ENCODE measurements around the gene RCL1. TPM values are rescaled to one million over a fixed set of nuclear protein-coding genes. Genes with fewer than 3 reads are reported as not detected.

The RCL1 gene
- total RNA-seq, 1 donor from 2014 or later = 25.0 TPM

DNA sequence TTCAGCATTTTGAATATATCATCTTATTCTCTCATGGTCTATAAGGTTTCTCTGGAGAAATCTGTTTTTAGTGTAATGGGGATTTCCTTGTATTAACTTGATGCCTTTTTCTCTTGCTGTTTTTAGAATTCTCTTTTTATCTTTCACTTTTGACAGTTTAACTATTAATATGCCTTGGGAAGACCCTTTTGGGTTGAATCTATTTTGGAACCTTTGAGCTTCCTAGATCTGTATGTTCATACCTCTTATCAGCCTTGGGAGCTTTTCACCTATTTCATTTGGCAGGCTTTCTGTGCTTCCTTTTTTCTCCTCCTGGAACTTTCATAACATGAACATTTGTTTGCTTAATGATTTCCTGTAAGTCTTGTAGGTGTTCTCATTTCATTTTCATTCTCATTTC lies 22.2 kb downstream of the RCL1 start:
- no peak for DNase-seq

DNA sequence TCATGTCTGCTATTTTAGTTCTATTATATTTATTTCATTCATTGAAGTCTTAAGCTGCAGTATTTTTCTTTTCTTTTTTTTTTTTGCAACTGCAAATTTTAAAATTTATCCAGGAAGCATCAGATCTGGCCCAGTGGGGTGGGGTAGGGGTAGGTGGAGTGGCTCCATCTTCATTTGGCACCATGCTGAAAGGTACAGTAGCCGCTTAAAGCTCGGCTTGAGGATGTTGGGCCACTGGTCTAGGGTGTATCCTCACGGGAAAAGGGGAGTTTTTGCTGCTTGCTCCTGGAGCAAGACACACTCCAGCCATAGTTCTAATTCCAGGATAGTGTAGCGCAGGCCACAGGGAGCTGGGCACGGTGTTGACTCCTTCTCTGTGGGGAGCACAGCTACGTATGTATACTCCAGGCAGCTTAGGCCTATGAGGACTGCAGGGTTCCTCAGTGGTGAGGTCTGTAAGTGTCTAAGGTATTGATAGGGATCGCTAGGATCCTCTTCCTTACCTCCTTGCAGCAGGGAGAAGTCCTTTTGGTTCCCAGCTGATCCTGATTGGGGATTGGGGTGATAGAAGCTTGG lies 22.7 kb downstream of the RCL1 start:
- DNase-seq = no peak

DNA sequence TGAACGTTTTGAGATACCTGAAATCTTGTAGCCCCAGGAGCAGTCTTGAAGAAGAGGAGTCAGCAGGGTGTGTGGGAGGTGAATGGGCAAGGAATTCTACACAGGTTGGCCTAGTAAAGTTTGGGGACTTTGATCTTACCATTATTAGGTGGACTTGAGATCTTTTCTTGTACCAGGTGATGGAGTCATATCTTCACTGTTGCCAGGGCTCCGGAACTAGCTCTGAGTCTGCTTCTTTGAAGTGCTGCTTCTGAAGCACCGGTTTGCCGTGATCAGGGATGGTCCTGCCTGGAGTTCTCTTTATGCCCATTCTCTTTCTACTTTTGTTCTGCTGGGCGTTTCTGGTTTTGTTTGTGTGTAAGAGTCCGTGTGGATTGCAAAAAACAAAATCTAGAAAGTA lies 27.4 kb downstream of the RCL1 start:
- DNase-seq = no peak

DNA sequence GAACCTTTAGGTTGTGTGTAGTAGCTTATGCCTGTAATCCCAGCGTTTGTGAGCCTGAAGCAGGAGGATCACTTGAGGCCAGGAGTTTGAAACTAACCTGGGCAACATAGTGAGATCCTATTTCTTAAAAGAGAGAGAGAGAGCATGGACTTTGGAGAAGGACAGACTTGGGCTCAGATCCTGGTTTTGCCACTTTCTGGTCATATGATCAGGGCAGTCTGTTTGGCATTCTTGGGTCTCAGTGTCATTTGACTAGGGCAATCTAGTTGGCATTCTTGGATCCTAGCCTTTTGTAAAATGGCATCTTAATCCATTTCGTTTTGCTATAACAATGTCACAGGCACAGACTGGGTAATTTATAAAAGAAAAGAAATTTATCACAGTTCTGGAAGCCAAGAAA lies 28.4 kb downstream of the RCL1 start:
- DNase-seq = no peak

DNA sequence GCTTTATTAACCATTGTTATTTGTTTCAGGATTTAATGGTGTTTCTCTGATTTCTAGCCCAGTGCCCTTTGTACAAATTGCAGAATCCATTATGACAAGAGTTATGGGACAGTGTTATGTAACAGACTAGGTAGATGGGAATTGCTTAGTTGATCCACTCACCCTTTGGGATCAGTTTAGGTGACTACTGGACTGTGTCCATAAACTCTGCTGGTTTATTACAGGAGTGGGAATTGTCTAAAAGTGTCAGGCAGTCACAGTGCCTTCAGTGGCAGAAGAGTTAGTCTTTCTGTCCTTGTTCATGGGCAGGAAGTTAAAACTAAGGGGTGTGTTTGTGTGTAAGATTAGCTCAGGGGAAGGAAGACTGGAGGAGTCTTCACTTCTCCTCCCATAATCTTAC lies 29.3 kb downstream of the RCL1 start:
- DNase-seq = no peak

DNA sequence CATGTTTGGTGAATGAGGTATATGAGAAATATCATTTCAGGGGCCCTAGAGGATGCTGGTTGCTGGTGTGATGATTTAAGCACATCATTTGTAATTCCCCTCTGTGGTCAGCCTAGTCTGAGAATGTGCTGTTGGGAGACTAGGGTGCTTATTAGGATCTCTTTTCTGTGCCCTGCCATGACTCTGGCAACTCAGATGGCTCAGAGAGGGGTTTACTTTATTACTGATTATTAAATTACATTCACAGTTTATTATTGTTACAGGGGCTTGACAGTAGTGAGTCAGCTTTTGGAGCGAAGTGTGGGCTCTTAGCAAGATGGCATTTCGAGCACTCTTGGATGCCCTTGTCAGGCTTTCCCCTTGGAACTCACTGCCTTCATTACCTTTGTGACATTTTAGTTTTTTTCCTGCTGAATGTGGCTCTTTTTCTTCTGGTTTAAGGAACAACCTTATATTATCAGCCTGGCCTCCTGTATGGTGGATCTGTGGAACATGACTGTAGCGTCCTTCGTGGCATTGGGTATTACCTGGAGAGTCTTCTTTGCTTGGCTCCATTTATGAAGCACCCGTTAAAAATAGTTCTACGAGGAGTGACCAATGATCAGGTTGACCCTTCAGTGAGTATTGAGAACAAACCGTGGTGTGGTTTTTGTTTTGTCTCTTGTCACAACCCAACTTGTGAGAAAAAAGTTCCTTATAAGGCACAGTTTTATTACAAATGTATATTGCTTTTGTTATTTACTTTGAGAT lies 33.8 kb downstream of the RCL1 start:
- no peak for DNase-seq

DNA sequence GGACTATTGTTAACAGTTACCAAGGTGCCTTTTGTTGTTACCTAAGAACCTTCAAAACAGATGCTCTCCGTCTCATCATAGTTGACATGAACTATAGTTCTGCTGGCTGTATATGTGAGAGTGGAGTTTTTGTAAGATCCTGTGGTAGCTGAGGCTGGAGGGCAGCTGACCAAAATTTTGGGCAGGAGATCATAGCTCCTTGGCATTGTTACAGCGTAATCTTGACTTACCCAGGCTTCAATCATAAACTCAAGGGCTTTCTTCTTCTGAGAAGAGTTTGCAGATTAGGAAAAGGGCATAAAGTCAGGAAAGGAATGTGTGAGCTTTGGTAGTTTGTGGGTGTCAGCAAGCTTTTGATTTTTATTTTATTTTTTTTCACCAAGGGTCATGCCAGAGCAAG lies 34.5 kb downstream of the RCL1 start:
- no peak for DNase-seq

DNA sequence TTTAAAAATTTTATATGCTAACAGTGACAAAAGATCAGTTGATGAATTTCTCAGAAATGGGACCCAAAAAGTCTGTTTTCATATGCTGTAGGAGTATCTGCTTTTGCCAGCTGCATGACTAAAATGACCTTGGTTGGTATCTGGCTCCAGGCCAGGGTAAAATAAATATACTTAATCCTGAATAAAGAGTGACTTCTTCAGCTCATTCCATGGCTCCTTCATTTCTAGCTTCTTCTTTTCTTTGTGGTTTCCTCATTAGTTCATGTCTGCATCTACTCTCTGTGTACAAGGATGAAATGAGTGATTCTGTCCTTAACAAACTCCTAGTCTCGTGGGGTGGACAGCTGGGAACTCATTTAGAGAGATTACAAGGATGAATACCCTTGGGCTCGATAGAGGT lies 36.0 kb downstream of the RCL1 start:
- no peak for DNase-seq

DNA sequence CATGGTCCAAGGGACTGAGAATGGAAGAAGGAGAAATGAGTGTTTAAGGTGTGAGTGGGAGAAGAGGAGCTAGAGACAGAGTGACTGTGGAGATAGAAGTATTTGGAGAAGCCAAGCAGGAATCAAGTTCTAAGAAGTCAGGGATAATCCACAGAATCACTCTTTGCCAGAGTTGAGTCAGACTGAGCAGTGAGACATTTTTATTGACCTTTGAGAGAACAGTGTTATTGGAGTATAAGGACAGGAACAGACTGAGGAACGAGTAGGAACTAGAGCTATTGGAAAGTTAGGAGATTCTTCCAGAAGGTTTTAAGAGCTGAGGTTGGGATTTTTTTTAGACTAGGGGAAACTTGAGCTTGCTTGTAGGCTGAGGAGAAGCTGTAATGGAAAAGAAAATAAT lies 37.2 kb downstream of the RCL1 start:
- DNase-seq = no peak

DNA sequence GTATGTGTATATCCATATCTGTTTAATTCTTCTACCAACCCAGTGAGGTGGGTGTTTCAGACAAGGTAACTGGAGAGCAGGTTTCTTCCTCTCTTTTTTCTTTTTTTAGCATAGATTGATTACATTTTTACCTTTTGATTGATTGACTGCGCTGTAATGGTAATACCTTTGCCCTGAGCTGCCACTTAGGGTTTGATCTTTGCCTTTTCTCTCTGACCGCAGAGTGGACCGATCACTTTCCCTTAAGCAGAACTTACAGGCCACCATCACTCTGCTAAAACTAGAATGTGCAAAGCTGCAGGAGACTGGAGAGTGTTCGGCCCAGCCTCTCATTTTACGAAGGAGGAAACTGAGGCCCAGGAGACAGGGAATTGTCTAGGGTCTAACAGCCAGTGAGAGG lies 38.0 kb downstream of the RCL1 start:
- DNase-seq = no peak

DNA sequence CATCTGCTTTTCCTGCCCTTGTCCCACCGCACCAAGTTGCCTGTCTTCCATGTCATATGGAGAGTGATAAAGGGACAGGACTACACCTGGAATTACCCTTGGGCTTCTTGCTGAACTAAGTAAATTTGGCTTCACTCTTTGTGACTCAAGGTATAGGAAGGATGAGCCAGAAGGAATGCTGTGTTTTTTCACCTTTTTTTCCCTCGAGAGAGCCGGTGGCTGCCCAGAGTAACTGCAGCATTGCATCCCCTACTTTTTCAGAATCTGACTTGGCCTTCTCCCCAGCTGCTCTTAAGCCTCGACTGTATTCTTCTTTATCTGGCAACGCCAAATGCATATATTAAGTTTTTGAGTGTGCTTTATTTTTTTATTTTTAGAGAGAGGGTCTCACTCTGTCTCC lies 38.4 kb downstream of the RCL1 start:
- DNase-seq = no peak

DNA sequence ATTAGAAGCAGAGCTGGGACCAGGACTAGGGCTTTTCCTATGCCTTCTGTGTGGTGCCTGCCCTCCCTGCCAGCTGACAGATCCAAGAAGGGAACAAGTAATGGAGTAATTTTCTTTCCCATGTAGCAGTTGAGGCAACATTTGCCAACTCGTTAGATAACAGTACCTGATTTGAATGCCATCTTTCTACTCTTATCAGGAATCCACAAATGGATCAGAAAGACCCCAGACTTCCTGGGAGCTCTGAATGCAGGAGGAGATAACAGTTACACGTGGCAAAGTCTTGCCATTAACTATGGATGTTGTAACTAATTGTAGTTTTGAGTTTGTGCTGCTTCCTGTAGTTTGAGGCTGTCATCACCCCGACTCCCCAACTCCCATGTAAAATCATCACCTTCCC lies 39.2 kb downstream of the RCL1 start:
- DNase-seq = no peak

DNA sequence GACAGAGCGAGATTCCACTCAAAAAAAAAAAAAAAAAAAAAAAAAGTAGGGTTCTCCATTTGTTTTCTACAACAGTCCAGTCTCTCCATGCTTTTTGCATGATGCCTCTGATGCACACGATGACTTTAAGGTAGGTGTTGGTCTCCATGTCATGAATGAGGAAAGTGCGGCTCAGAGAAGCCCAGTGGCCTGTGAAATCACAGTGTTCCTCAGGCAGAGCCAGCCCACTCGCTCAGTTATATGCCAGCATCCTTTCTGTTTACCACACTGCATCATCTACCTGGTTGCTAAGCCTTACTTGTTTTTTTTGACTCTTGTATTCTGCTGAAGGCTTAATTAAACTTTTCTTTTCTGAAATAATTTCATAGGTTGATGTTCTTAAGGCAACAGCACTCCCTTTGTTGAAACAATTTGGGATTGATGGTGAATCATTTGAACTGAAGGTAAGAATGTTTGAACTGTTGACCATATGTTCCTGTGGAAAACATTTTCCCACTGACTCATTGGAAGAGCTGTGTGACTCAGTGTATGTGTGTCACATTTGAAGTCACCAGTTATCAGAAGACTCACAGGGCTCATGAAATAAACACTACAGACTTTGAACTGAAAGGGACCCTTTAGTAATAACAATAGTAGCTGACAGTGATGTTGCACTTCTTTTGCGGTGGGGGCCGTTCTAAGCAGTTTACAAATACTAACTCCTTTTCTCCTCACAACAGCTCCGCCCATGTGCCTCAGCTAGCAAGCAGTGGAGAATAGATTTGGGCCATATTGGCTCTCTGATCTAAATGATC lies 40.2 kb downstream of the RCL1 start:
- DNase-seq = no peak

DNA sequence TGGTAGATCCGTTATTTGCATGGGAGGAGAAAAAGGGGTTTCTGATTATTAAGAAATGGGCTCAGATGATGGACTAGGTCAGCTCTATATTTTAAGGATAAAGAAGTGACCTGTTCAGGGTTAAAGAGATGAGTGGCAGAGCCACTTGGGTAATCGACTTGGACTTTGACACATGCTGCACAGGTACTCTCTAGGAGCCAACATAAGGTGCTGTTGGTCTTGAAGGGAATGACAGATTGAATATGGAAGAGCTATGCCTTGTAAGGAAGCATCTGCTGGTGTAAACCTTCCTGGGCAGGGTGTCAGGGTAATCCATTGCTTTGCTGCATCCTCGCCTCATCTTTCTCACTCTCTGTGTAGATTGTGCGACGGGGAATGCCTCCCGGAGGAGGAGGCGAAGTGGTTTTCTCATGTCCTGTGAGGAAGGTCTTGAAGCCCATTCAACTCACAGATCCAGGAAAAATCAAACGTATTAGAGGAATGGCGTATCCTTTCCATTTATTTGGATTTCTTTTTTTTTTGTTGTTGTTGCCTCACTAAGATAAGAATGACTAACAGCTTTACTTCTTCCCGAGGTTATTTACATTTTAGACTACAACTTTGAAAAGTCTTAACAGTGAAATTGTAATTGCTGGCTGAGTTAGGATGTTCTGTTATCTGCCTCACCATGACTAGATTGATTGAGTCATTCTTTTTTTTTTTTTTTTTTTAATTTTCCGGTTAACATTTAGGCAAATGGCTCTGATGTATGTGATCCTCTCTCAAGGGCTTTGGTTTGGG lies 41.2 kb downstream of the RCL1 start:
- no peak for DNase-seq

DNA sequence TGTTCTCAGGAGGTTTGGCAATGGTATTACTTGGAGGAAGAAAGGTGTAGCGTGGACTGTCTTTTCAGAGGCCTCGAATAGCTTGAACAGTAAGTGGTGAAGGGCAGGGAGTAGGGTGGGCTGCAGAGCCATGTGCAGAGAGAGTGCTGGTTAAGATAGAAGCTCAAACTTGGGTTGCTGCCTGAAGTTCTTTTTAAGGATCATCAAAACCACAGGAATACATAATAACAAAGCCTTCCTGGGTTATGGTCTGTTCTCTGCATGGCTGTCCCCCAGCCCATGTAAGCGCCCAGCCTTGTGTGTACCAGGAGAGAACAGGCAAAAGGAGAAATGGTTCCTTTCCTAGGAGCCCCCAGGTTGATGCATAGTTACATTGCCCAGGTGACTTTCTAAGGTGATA lies 43.9 kb downstream of the RCL1 start:
- DNase-seq = no peak

DNA sequence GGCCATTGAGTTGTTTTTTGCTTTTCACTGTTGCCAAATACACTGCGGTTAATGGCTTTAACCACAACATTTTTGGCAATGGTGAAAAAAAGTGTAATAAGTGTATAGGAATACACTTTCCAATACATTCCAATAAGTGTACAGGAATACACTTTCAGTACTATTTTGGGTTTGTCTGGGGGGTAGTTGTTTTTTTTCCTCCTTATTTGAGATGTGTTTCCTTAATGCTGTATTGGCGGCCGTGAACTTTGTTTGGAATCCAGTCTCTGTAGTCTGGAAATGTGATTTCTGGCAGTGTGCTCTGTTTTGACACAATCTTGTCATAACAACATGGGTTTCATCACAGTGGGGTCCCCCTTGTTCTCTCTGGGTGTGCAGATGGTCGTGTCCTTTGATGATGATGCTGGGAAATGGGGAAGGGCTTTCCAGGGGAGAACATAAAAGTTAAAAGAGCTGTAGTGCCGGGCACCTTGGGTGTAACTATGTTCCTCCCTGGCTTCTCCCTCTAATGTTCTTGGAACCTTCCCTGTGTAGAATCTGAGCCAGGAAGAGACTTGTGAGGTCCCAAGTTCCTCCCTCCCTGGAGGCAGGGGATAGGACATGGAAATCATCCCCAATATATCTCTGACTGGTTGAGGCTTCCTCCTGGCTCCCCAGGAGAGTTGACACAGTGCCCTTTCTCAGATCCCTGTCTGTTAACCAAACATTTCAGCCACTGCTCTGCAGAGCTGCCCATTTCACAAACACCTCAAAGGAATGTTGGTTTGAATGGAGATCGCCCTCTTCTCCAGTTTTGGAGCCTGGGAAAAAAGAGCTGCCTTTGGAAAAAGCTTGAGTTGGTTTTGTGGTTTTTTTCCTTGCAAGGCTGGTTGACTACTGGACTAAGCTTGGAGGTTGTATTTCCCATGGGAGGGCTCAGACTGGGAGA lies 44.8 kb downstream of the RCL1 start:
- no peak for DNase-seq

DNA sequence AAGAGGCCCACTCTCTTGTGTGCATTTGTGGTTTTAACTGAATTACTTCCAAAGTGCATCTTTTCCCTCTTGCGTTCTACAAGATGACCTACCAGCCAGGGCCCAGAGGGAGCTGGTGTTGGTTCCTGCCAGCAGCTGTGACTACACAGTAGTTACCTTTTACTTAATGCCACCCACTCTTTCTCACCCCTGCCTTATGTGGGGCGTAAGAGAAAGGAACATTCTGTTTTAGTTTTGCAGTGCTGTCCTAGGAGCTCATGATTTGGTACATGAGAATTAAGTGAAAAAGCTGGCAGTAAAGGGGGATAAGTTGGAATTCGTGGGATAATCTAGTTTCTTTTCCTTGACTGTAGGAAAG lies 45.4 kb downstream of the RCL1 start:
- no peak for DNase-seq

DNA sequence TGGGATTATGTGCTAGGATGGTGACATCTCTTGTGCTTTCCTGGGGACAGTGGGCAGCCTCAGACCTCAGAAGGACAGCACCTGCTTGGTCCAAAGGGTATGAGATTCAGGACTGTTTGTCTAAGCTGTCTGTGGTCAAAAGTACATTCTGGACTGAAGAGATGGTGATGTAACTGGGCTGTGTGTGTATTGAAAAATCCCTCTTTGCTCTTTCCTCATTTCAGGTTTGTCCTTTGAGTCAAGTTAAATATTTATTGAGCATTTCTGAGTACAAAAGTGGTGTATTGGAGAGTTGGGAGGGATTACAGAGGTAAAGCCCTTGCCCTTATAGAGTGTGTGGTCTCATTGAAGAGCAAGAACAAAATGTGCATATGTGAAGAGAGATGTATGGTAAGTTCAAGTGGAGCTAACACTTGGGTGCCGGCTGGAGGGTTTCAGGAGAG lies 46.7 kb downstream of the RCL1 start:
- DNase-seq = no peak

DNA sequence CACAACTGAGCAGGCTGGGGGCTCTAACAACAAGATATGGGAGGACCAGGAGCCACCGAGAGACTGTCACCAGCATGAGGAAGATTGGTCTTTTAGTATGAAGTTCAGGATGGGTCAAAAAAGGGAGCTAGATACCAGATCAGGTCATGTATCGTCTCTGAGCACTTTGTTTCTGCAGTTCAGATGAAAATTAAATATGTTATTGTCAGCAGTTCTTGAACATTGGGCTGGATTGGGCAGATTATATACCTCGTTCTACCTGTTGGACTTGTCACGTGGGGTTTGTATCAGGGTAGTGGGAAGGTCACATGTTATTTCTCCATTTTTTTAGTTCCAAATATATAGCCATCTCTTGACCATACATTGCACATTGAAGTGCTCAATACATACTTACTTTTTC lies 47.3 kb downstream of the RCL1 start:
- no peak for DNase-seq

DNA sequence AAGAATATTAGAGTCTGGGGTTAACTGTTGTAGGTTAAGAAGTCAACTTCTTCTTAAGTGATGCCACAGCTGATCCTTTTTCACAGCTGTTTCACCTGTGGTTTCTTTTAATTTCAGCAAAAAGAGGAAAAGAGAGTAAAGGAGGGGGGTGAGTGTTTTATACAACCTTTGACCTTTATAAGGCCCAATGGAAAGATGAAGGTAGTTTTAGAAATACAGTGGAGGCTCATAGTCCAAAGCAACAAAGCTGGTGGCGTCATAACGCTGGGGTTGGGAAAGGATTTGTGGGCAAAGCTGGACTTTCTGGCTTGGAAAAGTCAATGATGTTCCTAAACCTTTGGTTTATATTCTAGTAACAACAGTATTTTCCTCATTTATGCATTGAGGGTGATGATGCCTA lies 49.5 kb downstream of the RCL1 start:
- no peak for DNase-seq

DNA sequence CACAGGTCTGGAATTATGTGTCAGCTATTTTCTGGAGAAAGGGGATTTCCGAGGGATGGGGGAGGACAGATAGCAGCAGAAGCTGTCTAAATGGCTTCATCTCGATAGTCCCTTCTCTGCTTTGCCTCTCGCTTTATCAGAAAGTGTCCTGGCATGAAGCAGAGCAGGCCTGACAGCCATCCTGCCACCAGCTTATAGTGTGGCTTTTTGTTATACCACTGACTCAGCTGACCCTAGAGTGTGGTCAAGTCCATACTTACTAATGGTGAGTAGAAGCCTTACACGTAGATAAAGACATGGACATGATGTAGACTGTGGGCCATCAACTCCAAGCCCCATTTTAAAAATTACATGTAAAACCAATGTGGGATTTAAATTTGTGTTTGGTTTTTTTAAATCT lies 50.0 kb downstream of the RCL1 start:
- no peak for DNase-seq
